GM23248 (cell line): ENCODE data around the gene SNAP29.

Experiments
- EZH2 ChIP-seq: fragments of 200-600 bp; sonication (generic); IDR thresholded peaks from 2 replicates; pipeline ENCODE4 v1.6.1; 2018; ENCODE audit warnings: antibody characterized with exemption, mild to moderate bottlenecking; ENCODE audit not compliant: insufficient read depth, poor library complexity, severe bottlenecking
- EZH2phosphoT487 ChIP-seq: fragments of 200-600 bp; sonication (generic); IDR thresholded peaks from 2 replicates; pipeline ENCODE4 v1.6.1; 2018; ENCODE audit warnings: antibody characterized with exemption, moderate library complexity, mild to moderate bottlenecking, low read depth; ENCODE audit not compliant: insufficient read depth

- TF ChIP-seq EZH2 (no peak), EZH2phosphoT487 (no peak)
Measured at GRCh38 chr22:20852503-20852902, 6.3 kb upstream of the SNAP29 start.
